ENCODE measurements around the gene WRAP73. TPM values are rescaled to one million over a fixed set of nuclear protein-coding genes. Genes with fewer than 3 reads are reported as not detected.

WRAP73 gene
- total RNA-seq, 1 donor from 2014 or later: 22.5 TPM

GRCh38 chr1:3614755-3615742 lies 34.9 kb downstream of the WRAP73 start:
- DNase-seq (ENCODE audit: extremely low read depth, low read depth, low spot score): no peak

- DNase-seq (ENCODE audit: extremely low read depth, low read depth, low spot score): no peak
These were observed 37.8 kb downstream of the WRAP73 start for GRCh38 chr1:3612123-3612522.

- DNase-seq (ENCODE audit: extremely low read depth, low read depth, low spot score): no peak
These were observed 38.5 kb downstream of the WRAP73 start, which contains the start of gene MEGF6 for GRCh38 chr1:3611170-3612019. Gene MEGF6 (minus strand): TSS chr1:3611508. CDS start chr1:3611268, 240 bp downstream.

- no peak for DNase-seq (ENCODE audit: extremely low read depth, low read depth, low spot score)
These were observed 39.3 kb downstream of the WRAP73 start for GRCh38 chr1:3610527-3611169.

- no peak for DNase-seq (ENCODE audit: extremely low read depth, low read depth, low spot score)
These were observed 40.0 kb downstream of the WRAP73 start for GRCh38 chr1:3609769-3610526.

- no peak for DNase-seq (ENCODE audit: extremely low read depth, low read depth, low spot score)
These were observed 40.7 kb downstream of the WRAP73 start for GRCh38 chr1:3609016-3609768.

GRCh38 chr1:3608154-3608553 lies 41.7 kb downstream of the WRAP73 start:
- no peak for DNase-seq (ENCODE audit: extremely low read depth, low read depth, low spot score)

- DNase-seq (ENCODE audit: extremely low read depth, low read depth, low spot score): no peak
These were observed 42.2 kb downstream of the WRAP73 start for GRCh38 chr1:3607703-3608065.

GRCh38 chr1:3606779-3607702 lies 42.9 kb downstream of the WRAP73 start:
- no peak for DNase-seq (ENCODE audit: extremely low read depth, low read depth, low spot score)

GRCh38 chr1:3604997-3605823 lies 44.7 kb downstream of the WRAP73 start:
- DNase-seq (ENCODE audit: extremely low read depth, low read depth, low spot score): no peak

GRCh38 chr1:3604468-3604974 lies 45.4 kb downstream of the WRAP73 start:
- DNase-seq (ENCODE audit: extremely low read depth, low read depth, low spot score): no peak

GRCh38 chr1:3603571-3604467 lies 46.1 kb downstream of the WRAP73 start:
- DNase-seq (ENCODE audit: extremely low read depth, low read depth, low spot score): no peak

GRCh38 chr1:3603156-3603555 lies 46.7 kb downstream of the WRAP73 start:
- DNase-seq (ENCODE audit: extremely low read depth, low read depth, low spot score): no peak

GRCh38 chr1:3602375-3602774 lies 47.5 kb downstream of the WRAP73 start:
- no peak for DNase-seq (ENCODE audit: extremely low read depth, low read depth, low spot score)

- DNase-seq (ENCODE audit: extremely low read depth, low read depth, low spot score): no peak
These were observed 48.2 kb downstream of the WRAP73 start for GRCh38 chr1:3601743-3602142.

GRCh38 chr1:3600354-3600753 lies 49.5 kb downstream of the WRAP73 start:
- DNase-seq (ENCODE audit: extremely low read depth, low read depth, low spot score): no peak
